Aorta (tissue), 5 donors: ENCODE results near the gene NSUN7. TPM values are rescaled to one million over a fixed set of nuclear protein-coding genes. Genes with fewer than 3 reads are reported as not detected.

ENCODE experiments used
- ATAC-seq: fragments of 200-7000 bp; cut with Tn5 transposase; one replicate; pipeline ENCODE4 v1.9.1; 2022; ENCODE audit warnings: moderate library complexity; ENCODE audit not compliant: low FRiP score
- DNase-seq, 2 donors: peaks; one replicate each; pipeline ENCODE4 v3.0.0-alpha.2; 2020
- H3K27ac ChIP-seq, 2 donors: one replicate each; pipeline ENCODE4 v1.5.1; 2013; ENCODE audit warnings: low read length in 2 of 2, mild to moderate bottlenecking in 2 of 2, moderate library complexity in 2 of 2, control low read depth in 1 of 2, inconsistent platforms in 1 of 2, low read depth in 1 of 2
- H3K27me3 ChIP-seq, 2 donors: one replicate each; pipeline ENCODE4 v1.6.1; 2013; ENCODE audit warnings: control low read depth in 1 of 2, low read length in 1 of 2, mild to moderate bottlenecking in 1 of 2, moderate library complexity in 1 of 2; ENCODE audit not compliant: insufficient read depth in 2 of 2, control insufficient read depth in 1 of 2
- H3K36me3 ChIP-seq, 2 donors: one replicate each; pipeline ENCODE4 v1.6.1; 2013; ENCODE audit warnings: control low read depth in 1 of 2, low read length in 1 of 2, mild to moderate bottlenecking in 1 of 2; ENCODE audit not compliant: insufficient read depth in 2 of 2, control insufficient read depth in 1 of 2
- H3K4me1 ChIP-seq, 2 donors: one replicate each; pipeline ENCODE4 v1.6.1; 2013; ENCODE audit warnings: low read length in 2 of 2, control low read depth in 1 of 2, mild to moderate bottlenecking in 1 of 2, moderate library complexity in 1 of 2; ENCODE audit not compliant: insufficient read depth in 2 of 2, control insufficient read depth in 1 of 2
- H3K4me3 ChIP-seq, 2 donors: one replicate each; pipeline ENCODE4 v1.5.1; 2013; ENCODE audit warnings: low read length in 2 of 2, control low read depth in 1 of 2, mild to moderate bottlenecking in 1 of 2
- H3K9me3 ChIP-seq: one replicate; pipeline ENCODE4 v1.6.1; 2013; ENCODE audit warnings: mild to moderate bottlenecking, low read length; ENCODE audit not compliant: control insufficient read depth
- WGBS, 2 donors: extraction: QIAGEN DNeasy Blood & Tissue Kit; methylation state at CpG; one replicate each; pipeline ENCODE4 v1.1.7; 2013; 5-methylcytosine and 5-hydroxymethylcytosine counted together
- intact Hi-C, 2 donors: fragments of 100-400 bp; cut with DNase I; formaldehyde crosslinking; loops; one replicate each; pipeline versions ENCODE4 v1.14.2 to v1.15.0; 2022
- polyA plus RNA-seq, 2 donors: library from polyadenylated mRNA; stranded (reverse); fragments of 200-250 nt; gene quantifications; one replicate each; pipeline ENCODE4 v1.2.3, GENCODE V29; 2013
- total RNA-seq, 2 donors: library from RNA; stranded (reverse); fragmentation: NEBNext Ultra II Directional; extraction: Animal tissue kit (Norgen Biotek cat#: 25700); gene quantifications; one replicate each; pipeline ENCODE4 v1.2.1, GENCODE V29; 2021
- donor health status: healthy with polysubstance abuse.
- donor health status: Bipolar disorder and iron deficiency.
- donor health status: DM: no; HTN: no; CAD: no.
- donor health status: DM: no; HTN: no; CAD: no.
- donor health status: DM: yes; HTN: yes; CAD: no.

Gene NSUN7
- total and polyA plus RNA-seq, 4 donors: 0.75 to 16.3 (median 5.8) TPM

- Histone ChIP-seq H3K9me3 (no peaks in the 10 kb centered on the region), H3K27me3 (no peaks in the 10 kb centered on the region), H3K27ac (no peak overlapping the region), H3K4me3 (peak overlapping the region in 1 of 2 donors; percentile 40), H3K4me1 (no peaks in the 10 kb centered on the region), H3K36me3 (peaks cover 0 to 1% of the 10 kb centered on the region in 2 donors)
- DNase-seq (no peak), ATAC-seq (no peak)
- WGBS, 2 donors: 40 to 49% methylated on average over 16 of the region's 16 CpGs
- intact Hi-C loops: loop anchor here (5.0 kb wide), 2 partner anchors 41 to 46 kb away; no protein-coding TSS in a partner anchor
Observed at GRCh38 chr4:40856277-40856839, 106.6 kb downstream of the NSUN7 start.

GRCh38 chr4:40856840-40857362 lies 107.1 kb downstream of the NSUN7 start:
- H3K27ac ChIP-seq: no peak overlapping the region

DNA sequence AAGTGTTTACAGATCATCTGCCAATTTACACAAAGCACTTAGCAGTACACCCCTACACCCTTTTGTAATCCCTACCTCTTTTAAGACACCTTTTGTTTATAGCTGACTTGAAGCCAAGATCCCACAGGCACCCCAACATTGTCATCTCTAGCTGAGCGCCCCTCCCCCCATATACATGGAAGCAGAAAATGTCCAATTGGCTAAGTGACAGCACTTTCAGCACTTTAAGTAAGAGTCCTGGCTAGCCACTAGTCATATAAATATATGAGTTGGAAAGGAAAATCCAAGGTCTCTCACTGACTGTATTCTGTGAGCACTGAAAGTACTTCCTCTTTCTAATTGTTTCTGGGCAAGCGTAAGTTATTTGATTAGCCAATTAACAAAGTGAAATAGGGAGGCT lies 108.2 kb downstream of the NSUN7 start:
- intact Hi-C loops: loop anchor here (5.0 kb wide), 2 partner anchors 39 to 44 kb away; no protein-coding TSS in a partner anchor
- Histone ChIP-seq H3K36me3 (peaks cover 0 to 2% of the 10 kb centered on the region in 2 donors), H3K4me3 (no peak overlapping the region), H3K9me3 (no peaks in the 10 kb centered on the region), H3K27ac (no peak overlapping the region), H3K4me1 (no peaks in the 10 kb centered on the region), H3K27me3 (no peaks in the 10 kb centered on the region)
- ATAC-seq: no peak
- WGBS, 2 donors: 68 to 79% methylated on average over 2 of the region's 2 CpGs
- no peak for DNase-seq

More at GRCh38 chr4:40856840-40857362, 107.1 kb downstream of the NSUN7 start:
- WGBS, 2 donors: 4 to 8% methylated on average over 41 to 51 of the region's 51 CpGs
- Histone ChIP-seq H3K4me1 (no peaks in the 10 kb centered on the region), H3K36me3 (peaks cover 0 to 1% of the 10 kb centered on the region in 2 donors), H3K9me3 (no peaks in the 10 kb centered on the region), H3K4me3 (peak overlapping the region in 1 of 2 donors; percentile 40), H3K27me3 (no peaks in the 10 kb centered on the region)
- intact Hi-C loops: loop anchor here (5.0 kb wide), 2 partner anchors 40 to 45 kb away; no protein-coding TSS in a partner anchor
- DNase-seq (peak; percentile 79 to 93), ATAC-seq (peak; percentile 91)

- WGBS, 2 donors: 92 to 93% methylated on average over 2 of the region's 2 CpGs
- Histone ChIP-seq H3K27ac (no peak overlapping the region), H3K9me3 (no peaks in the 10 kb centered on the region), H3K36me3 (peaks cover 0 to 2% of the 10 kb centered on the region in 2 donors), H3K27me3 (no peaks in the 10 kb centered on the region), H3K4me1 (no peaks in the 10 kb centered on the region), H3K4me3 (no peak overlapping the region)
- intact Hi-C loops: loop anchor here (5.0 kb wide), 2 partner anchors 38 to 43 kb away; no protein-coding TSS in a partner anchor
- ATAC-seq: no peak
- DNase-seq: no peak
Observed at GRCh38 chr4:40858962-40859361, 109.2 kb downstream of the NSUN7 start.

Other genes starting within 250 kb of the NSUN7 start
- gene RBM47, start 120.1 kb upstream of the NSUN7 start, total RNA-seq: 10 to 100 TPM; 20.7 to 33.5 TPM
- gene RBM47, start 120.1 kb upstream of the NSUN7 start, polyA plus RNA-seq: 10 to 100 TPM in 1 of 2 donors, 1 to 10 TPM in 1; 1.8 to 25.4 TPM